HG03060 (cell line): ENCODE measurements around the gene FAM163B.

ENCODE experiments used
- ATAC-seq: cut with Tn5 transposase; IDR thresholded peaks from one replicate; pipeline ENCODE4 v1.9.1; 2021; ENCODE audit warnings: low read depth, moderate number of reproducible peaks; ENCODE audit not compliant: unreplicated experiment

The FAM163B gene

GRCh38 chr9:133621725-133622267 lies 12.6 kb upstream of the FAM163B start:
- no peak for ATAC-seq

DNA sequence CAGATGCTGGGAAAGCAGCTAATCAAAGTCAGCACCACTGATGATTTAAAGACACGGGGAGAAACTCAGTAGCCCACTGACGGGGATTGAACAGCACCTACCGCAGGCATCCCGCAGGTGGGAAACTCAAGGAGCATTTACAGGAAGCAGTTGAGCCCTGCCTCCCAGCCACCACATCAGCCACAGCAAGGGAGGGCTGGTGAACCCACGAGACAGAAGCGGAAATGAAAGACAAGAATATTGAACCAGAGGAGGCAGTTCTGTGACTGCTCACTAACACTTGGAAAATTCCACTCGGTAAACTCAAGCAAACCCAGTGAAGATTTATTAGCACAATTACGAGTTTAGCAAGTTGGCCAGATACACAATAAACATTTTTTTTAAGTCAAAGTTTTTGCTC lies 10.6 kb upstream of the FAM163B start:
- ATAC-seq = no peak

DNA sequence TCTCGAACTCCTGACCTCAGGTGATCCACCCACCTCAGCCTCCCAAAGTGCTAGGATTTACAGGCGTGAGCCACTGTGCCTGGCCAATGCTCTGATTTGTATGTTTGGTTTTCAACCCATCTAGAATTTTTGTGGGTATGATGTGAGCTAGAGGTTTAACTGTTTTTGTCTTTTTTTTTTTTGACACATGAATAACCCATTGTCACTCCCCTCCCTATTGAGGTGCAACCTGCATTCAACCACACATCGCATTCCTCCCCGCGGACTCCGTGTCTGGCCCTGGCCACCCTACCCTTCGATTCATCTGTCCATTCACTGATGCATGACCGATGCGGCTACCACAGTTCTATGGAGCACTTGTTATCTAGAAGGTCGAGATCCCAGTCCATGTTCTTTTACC lies 9.5 kb upstream of the FAM163B start:
- ATAC-seq = no peak

DNA sequence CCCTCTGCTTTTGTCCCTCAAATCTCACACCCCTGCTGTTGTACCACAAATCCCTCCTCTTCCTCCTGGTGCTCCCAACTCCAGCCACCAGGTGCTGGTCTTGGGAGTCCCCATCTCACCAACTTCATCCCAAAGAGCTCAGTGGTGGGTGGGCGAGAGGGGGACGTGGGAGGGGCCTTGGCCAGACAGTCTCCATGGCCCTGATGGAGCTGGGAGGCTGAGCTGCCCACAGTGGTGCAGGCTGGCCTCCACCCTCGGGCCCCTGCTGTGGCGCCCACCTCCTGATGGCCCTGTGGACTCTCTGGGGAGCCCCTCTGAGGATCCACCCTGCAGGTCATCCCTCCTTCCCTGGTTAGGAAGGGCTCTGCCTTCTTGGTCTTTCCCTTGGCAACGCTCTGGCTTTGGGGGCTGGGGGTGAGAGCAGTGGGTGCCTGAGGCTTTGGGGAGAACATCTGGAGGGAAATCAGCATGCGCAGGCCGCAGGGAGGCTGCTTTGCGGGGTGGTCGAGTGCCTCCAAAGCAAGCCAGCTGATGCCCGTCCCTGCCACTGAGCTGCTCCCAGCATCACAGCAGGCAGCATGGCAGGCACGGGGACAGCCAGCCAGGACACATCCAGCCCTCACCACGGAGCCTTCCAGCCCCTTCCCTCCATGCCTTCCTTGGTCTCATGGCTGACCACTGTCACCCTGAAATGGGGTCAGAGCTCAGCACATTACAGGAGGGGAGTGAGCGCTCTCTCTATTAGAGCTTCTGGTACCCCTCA lies 7.6 kb upstream of the FAM163B start:
- ATAC-seq = no peak

GRCh38 chr9:133615606-133616188 lies 6.5 kb upstream of the FAM163B start:
- no peak for ATAC-seq

- no peak for ATAC-seq
These were observed 6.0 kb upstream of the FAM163B start for GRCh38 chr9:133615186-133615585.

- ATAC-seq = no peak
These were observed 5.5 kb upstream of the FAM163B start for GRCh38 chr9:133614678-133615077.

DNA sequence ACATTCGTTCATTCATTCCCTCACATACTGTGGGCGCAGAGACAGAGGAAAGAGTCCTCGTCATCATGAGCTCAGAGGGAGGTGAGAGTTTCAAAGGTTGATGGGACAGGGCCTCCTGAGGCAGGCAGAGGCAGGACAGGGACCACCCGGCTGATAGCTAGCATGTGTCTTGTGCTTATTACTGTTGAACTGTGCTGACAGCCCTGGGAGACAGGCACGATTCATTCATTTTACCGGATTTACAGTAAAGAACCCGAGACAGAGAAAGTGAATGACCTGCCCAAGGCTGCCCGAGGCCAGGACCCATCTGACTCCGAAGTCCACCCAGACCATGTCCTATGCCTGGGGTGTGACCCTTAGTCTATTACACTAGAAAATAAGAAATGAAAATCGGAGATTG lies 4.9 kb upstream of the FAM163B start:
- no peak for ATAC-seq

DNA sequence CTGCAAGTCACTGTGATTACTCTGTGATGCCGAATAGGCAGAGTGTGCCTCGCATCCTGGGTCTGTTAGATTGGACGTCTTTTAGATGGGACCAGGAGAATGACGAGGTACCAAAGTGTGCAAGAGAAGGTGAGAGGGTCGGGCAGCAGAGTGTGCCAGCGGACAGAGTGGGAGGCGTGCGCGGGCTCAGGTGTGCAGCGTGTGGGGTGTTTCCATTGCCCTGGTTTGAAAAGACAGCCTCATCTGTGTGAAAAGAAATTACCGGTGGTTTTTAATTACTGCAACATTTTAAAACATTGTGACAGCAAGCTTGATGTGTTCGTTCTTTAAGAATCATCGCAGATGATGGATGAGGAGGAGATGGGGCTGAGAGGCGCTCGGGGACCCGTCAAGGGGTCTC lies 4.2 kb upstream of the FAM163B start:
- no peak for ATAC-seq

- no peak for ATAC-seq
These were observed 3.6 kb upstream of the FAM163B start for GRCh38 chr9:133612816-133613215.

DNA sequence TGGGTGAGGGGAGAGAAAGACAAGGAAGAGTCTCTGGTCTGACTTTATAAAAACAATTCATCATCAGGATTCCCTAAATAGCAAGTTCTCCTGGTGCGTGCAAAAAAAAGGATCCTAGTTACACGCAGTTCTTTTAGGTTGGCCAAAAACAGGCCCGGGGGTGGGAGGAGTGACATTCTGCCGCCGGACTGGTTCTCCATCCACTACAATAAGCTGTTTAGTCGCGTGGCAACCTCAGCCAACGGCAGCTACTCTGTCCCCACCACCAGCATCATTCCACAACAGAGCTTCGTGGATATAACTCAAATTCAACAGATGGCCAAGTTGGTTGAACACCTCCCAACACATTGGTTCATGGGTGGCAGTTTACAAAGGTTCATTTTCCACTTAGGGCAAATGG lies 2.9 kb upstream of the FAM163B start:
- ATAC-seq = no peak

DNA sequence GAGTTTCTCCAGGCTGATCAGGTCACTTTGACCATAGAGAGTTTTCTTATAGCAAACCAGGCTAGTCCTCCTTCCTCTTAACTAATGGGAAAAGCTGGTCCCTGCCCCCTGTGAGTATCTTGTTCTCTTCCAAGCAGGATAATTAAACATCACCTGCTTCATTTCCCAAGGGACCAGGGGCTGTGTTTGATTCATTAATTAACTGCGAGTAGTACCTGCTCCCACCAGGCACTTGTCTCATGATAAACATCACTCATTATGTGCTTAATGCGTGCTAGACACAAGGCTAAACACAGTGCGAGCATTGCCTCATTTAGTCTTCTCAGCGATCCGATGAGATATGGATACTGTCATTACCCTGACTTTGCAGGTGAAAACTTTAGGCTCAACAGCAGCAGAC lies 1.7 kb upstream of the FAM163B start:
- no peak for ATAC-seq

- no peak for ATAC-seq
These were observed 300 bp downstream of the FAM163B start for GRCh38 chr9:133608889-133609288.

DNA sequence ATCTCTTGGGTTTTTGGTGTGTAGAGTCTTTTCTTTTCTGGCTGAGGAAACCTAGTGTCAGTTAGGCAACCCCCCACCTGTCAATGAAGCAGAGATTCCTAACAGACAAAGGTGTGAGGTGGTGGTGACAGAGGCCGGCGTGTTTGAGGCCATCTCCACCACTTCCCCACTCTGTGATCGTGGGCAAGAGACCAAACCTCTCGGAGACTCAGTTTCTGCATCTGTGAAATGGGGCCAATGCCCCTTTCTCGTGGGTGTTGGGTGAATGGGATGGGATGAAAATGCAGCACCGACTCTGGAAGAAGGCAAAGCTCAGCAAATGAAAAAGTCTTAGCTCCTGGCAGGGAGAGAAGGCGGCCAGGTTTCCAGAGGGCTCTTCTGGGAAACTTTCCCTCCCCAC lies 807 bp downstream of the FAM163B start:
- ATAC-seq = no peak

GRCh38 chr9:133607976-133608375 lies 1.2 kb downstream of the FAM163B start:
- no peak for ATAC-seq

GRCh38 chr9:133607381-133607780 lies 1.8 kb downstream of the FAM163B start:
- no peak for ATAC-seq

- ATAC-seq = no peak
These were observed 2.5 kb downstream of the FAM163B start for GRCh38 chr9:133606708-133607025.

- no peak for ATAC-seq
These were observed 3.1 kb downstream of the FAM163B start for GRCh38 chr9:133605856-133606707.

DNA sequence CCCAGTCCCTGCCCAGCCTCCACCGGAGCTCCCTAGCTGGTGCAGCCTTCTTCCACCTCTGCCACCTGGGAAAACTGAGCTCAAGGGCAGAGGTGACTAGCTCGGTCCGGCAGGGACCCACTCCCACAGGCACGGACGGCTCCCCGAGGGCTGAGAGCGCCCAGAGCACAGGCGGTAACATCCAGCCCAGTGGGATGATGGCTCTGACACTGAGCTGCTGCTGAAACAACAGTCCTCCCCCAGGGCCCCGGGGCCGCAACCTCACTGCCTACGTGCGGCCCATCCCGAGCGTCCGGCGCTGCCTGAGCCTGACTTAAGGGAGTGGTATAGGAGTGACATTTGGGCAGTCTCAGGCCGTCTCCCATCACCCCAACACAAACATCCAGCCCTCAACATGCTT lies 3.7 kb downstream of the FAM163B start:
- no peak for ATAC-seq

DNA sequence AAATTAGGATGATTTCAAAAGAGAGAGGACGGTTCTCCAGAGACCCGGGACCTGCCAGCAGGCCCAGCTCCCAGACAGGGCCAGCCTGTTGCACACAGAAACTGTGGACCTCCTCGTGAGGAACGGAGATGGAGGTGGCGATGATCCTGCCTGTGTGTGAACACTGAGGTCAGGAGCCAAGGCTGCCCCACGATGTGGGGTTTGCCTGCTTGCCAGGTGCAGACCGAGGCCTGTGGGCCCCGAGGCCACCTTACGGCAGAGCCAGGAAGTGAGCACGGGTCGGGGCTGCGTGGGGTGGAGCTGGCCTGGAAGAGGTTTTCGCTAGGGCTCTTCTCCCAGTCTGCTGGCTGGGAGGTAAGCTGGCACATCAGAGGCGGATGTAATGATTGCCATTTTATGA lies 4.3 kb downstream of the FAM163B start:
- no peak for ATAC-seq

- no peak for ATAC-seq
These were observed 5.0 kb downstream of the FAM163B start for GRCh38 chr9:133604214-133604613.
